Suprapubic skin (tissue), 4 donors: ENCODE data around the gene RXFP2.

Experiments used
- CTCF ChIP-seq, 2 donors: fragments of 200-600 bp in 1 of 2; fragments of 450-650 bp in 1 of 2; sonication (generic) in 1 of 2; IDR thresholded peaks; one replicate each; pipeline ENCODE4 v1.5.1; 2016 to 2019; ENCODE audit warnings: antibody characterized with exemption in 2 of 2, mild to moderate bottlenecking in 1 of 2, moderate library complexity in 1 of 2
- POLR2A ChIP-seq, 2 donors: fragments of 450-650 bp; IDR thresholded peaks; one replicate each; pipeline ENCODE4 v1.6.1; 2017; ENCODE audit warnings: antibody characterized with exemption in 2 of 2, mild to moderate bottlenecking in 2 of 2, moderate library complexity in 2 of 2
- POLR2AphosphoS5 ChIP-seq, 3 donors: sonication (generic); formaldehyde crosslinking; IDR thresholded peaks; one replicate each; pipeline ENCODE4 v1.6.1; 2017; ENCODE audit warnings: antibody characterized with exemption in 3 of 3

GRCh38 chr13:31772231-31772630 lies 32.9 kb downstream of the RXFP2 start:
- no peak for TF ChIP-seq POLR2A (IDR thresholded peaks at IDR 0.05)
- TF ChIP-seq CTCF (IDR thresholded peaks at IDR 0.05): no peak
- no peak for TF ChIP-seq POLR2AphosphoS5 (IDR thresholded peaks at IDR 0.05)
